HepG2 (cell line): ENCODE data around the gene A3GALT2. TPM values are rescaled to one million over a fixed set of nuclear protein-coding genes. Genes with fewer than 3 reads are reported as not detected.

Experiments used
- ATAC-seq: fragments of 200-7000 bp; cut with Tn5 transposase; 3 replicates; pipeline ENCODE4 v1.9.1; 2020; ENCODE audit warnings: mild to moderate bottlenecking, moderate library complexity
- BruUV-seq: library from RNA; stranded (reverse); fragments of 400-500 nt; replicated peaks from 2 replicates; lab custom pipeline; 2021; lab: Mats Ljungman, UMichigan
- CTCF ChIA-PET: fragments of 300-600 bp; formaldehyde crosslinking; extraction: SDS; loops from one replicate; lab custom pipeline; 2021; ENCODE audit warnings: low total read pairs, inconsistent platforms, low intra/inter-chr PET ratio; lab: Yijun Ruan, JAX
- POLR2A ChIA-PET: fragments of 350-600 bp; sonication (Branson Sonifier 250); formaldehyde crosslinking; loops from one replicate; lab custom pipeline; 2020; ENCODE audit warnings: antibody characterized with exemption, inconsistent platforms; lab: Yijun Ruan, JAX
- DNase-seq: peaks from one replicate; pipeline ENCODE4 v3.0.0-alpha.2; 2015; ENCODE audit warnings: low spot score
- FAIRE-seq: peaks from 3 replicates; lab custom pipeline; 2011; peaks lifted over from hg19 to GRCh38; lab: Jason Lieb, UNC
- H2AFZ ChIP-seq: one replicate; pipeline ENCODE4 v1.6.1; 2011; ENCODE audit warnings: low read length, inconsistent platforms
- H3K27ac ChIP-seq: fragments of 300-600 bp; 3 replicates; pipeline ENCODE4 v1.8.0; 2011; ENCODE audit warnings: mixed run types, mild to moderate bottlenecking, mixed read lengths, low read length, inconsistent platforms; ENCODE audit not compliant: insufficient read depth; ENCODE audit errors: extremely low read length
- H3K27me3 ChIP-seq, 2 experiments: fragments of 200-600 bp in 1 of 2; 2 replicates in 1 of 2; 3 replicates in 1 of 2; pipeline versions ENCODE4 v1.6.0 to v1.8.0; 2011; ENCODE audit warnings: low read length in 2 of 2, mild to moderate bottlenecking in 2 of 2, moderate library complexity in 2 of 2, inconsistent platforms in 1 of 2; ENCODE audit not compliant: insufficient read depth in 2 of 2, control insufficient read depth in 1 of 2
- H3K36me3 ChIP-seq, 2 experiments: fragments of 200-600 bp in 1 of 2; replicated peaks in 1 of 2; 2 replicates in 1 of 2; 3 replicates in 1 of 2; pipeline versions ENCODE4 v1.5.1 to v1.8.0; 2011; ENCODE audit warnings: low read length in 2 of 2, inconsistent platforms in 1 of 2; ENCODE audit not compliant: insufficient read depth in 2 of 2, control insufficient read depth in 1 of 2
- H3K4me1 ChIP-seq: 2 replicates; pipeline ENCODE4 v1.5.1; 2012; ENCODE audit warnings: low read length, inconsistent platforms; ENCODE audit not compliant: insufficient read depth
- H3K4me2 ChIP-seq: 2 replicates; pipeline ENCODE4 v1.6.0; 2011; ENCODE audit warnings: low read depth, low read length, inconsistent platforms
- H3K4me3 ChIP-seq, 3 experiments: fragments of 200-600 bp in 1 of 3; sonication (generic), shearing (Covaris generic) in 1 of 3; replicated peaks in 1 of 3; 2 replicates each; pipeline ENCODE4 v1.5.1; 2011 to 2016; ENCODE audit warnings: low read length in 3 of 3, inconsistent platforms in 2 of 3, low read depth in 2 of 3, mild to moderate bottlenecking in 2 of 3, control low read depth in 1 of 3, mixed read lengths in 1 of 3; ENCODE audit not compliant: insufficient read depth in 1 of 3
- H3K79me2 ChIP-seq: one replicate; pipeline ENCODE4 v1.6.1; 2011; ENCODE audit warnings: low read length, inconsistent platforms; ENCODE audit not compliant: insufficient read depth
- H3K9ac ChIP-seq: 2 replicates; pipeline ENCODE4 v1.6.0; 2011; ENCODE audit warnings: mild to moderate bottlenecking, low read depth, low read length, inconsistent platforms; ENCODE audit not compliant: insufficient read depth
- H3K9me3 ChIP-seq: 2 replicates; pipeline ENCODE4 v1.5.1; 2012; ENCODE audit warnings: mild to moderate bottlenecking, low read length
- H4K20me1 ChIP-seq: 2 replicates; pipeline ENCODE4 v1.6.0; 2011; ENCODE audit warnings: inconsistent platforms, mild to moderate bottlenecking, low read length, moderate library complexity; ENCODE audit not compliant: insufficient read depth
- ATF6 ChIP-seq: sonication (generic); formaldehyde crosslinking; conservative IDR thresholded peaks from 2 replicates; pipeline ENCODE4 v1.4.0; 2020; ENCODE audit warnings: missing genetic modification reagents
- CAMTA2 ChIP-seq: sonication (generic); formaldehyde crosslinking; IDR thresholded peaks from 2 replicates; pipeline ENCODE4 v1.4.0; 2020; ENCODE audit warnings: mild to moderate bottlenecking, missing genetic modification reagents, borderline replicate concordance
- DBP ChIP-seq: sonication (generic); formaldehyde crosslinking; IDR thresholded peaks from 2 replicates; pipeline ENCODE4 v1.4.0; 2020; ENCODE audit warnings: missing genetic modification reagents; ENCODE audit errors: not compliant biosample characterization
- DPF2 ChIP-seq: sonication (generic); formaldehyde crosslinking; IDR thresholded peaks from 2 replicates; pipeline ENCODE4 v1.4.0; 2020; ENCODE audit warnings: mild to moderate bottlenecking, low read depth, missing genetic modification reagents, borderline replicate concordance
- HIC2 ChIP-seq: sonication (generic); formaldehyde crosslinking; IDR thresholded peaks from 2 replicates; pipeline ENCODE4 v1.9.0; 2022; ENCODE audit warnings: low read depth, missing genetic modification reagents
- MATR3 ChIP-seq: sonication (generic); formaldehyde crosslinking; IDR thresholded peaks from 2 replicates; pipeline ENCODE4 v1.4.0; 2020; ENCODE audit warnings: missing genetic modification reagents
- MIER3 ChIP-seq: IDR thresholded peaks from 2 replicates; pipeline ENCODE4 v1.6.1; 2016; ENCODE audit warnings: missing compliant biosample characterization, borderline replicate concordance
- POGK ChIP-seq: sonication (generic); formaldehyde crosslinking; conservative IDR thresholded peaks from 2 replicates; pipeline ENCODE4 v1.8.0; 2022; ENCODE audit warnings: mild to moderate bottlenecking, moderate library complexity, missing genetic modification reagents
- SAP130 ChIP-seq: IDR thresholded peaks from 2 replicates; pipeline ENCODE4 v1.6.1; 2016; ENCODE audit warnings: low read depth
- SNAI1 ChIP-seq: sonication (generic); formaldehyde crosslinking; IDR thresholded peaks from 2 replicates; pipeline ENCODE4 v1.5.0; 2020; ENCODE audit warnings: mild to moderate bottlenecking, missing genetic modification reagents, borderline replicate concordance
- TEAD3 ChIP-seq: optimal IDR thresholded peaks from 2 replicates; pipeline ENCODE3; 2016; ENCODE audit warnings: borderline replicate concordance
- TIGD3 ChIP-seq: sonication (generic); formaldehyde crosslinking; IDR thresholded peaks from 2 replicates; pipeline ENCODE4 v1.5.1; 2020; ENCODE audit warnings: mild to moderate bottlenecking, missing genetic modification reagents, borderline replicate concordance
- WGBS: methylation state at CpG from one replicate; pipeline ENCODE4 v1.1.6; 2017; ENCODE audit warnings: low lambda C conversion rate; 5-methylcytosine and 5-hydroxymethylcytosine counted together
- in situ Hi-C: cut with HindIII; loops from 2 replicates; pipeline ENCODE4 v1.10.0; 2017; ENCODE audit warnings: low pct_unique_long_range_greater_than_20kb; ENCODE audit not compliant: extremely low pct_ligation_motif_present
- intact Hi-C: fragments of 100-400 bp; cut with micrococcal nuclease; formaldehyde crosslinking; loops from one replicate; pipeline ENCODE4 v1.10.0; 2022; ENCODE audit not compliant: unreplicated experiment
- polyA plus RNA-seq, 8 experiments: library from polyadenylated mRNA; depleted of rRNA in 3 of 8; stranded (reverse) in 7 of 8; unstranded in 1 of 8; fragments of >200 nt; fragmentation: Illumina TruSeq in 4 of 8; extraction: Trizol in 4 of 8; gene quantifications; 2 replicates each; pipeline versions ENCODE4 v1.2.1 to v1.2.3, GENCODE V29; 2011 to 2016; ENCODE audit warnings: low read depth in 4 of 8, missing spikeins in 1 of 8, mixed read lengths in 1 of 8; ENCODE audit not compliant: insufficient read depth in 1 of 8
- total RNA-seq, 5 experiments: library from RNA; depleted of rRNA; stranded (reverse); fragments of >200 nt; fragmentation: Illumina TruSeq; extraction: Trizol; gene quantifications; 2 replicates each; pipeline ENCODE4 v1.2.3, GENCODE V29; 2016; ENCODE audit warnings: low read depth in 1 of 5

A3GALT2 gene
- total and polyA plus RNA-seq, 2 of the 13 experiments (the other 11 are each of a cell fraction or from before 2014, with no cell fraction given) = not detected

- no peak for TF ChIP-seq POGK (CRISPR knock-in tag)
- TF ChIP-seq TIGD3 (CRISPR knock-in tag) = no peak
- no peak for TF ChIP-seq SAP130 (CRISPR knock-in tag)
- no peak for TF ChIP-seq CAMTA2
Observed at GRCh38 chr1:33369081-33369480, 48.2 kb upstream of the A3GALT2 start (continued).

- WGBS = 63% methylated on average over 13 of the region's 15 CpGs
- Histone ChIP-seq H3K27ac (no peak overlapping the region), H3K79me2 (no peaks in the 10 kb centered on the region), H3K4me2 (no peak overlapping the region), H3K27me3 (peaks cover 0 to 16% of the 10 kb centered on the region in 2 experiments; a peak in 3 of 5 replicates), H3K4me1 (peaks cover 45% of the 10 kb centered on the region), H3K36me3 (no peaks in the 10 kb centered on the region), H2AFZ (no peak overlapping the region), H3K4me3 (no peak overlapping the region), H3K9me3 (no peaks in the 10 kb centered on the region), H3K9ac (no peak overlapping the region), H4K20me1 (peaks cover 3% of the 10 kb centered on the region; the same call in 1 of the 2 replicates)
- no peak for ATAC-seq
- POLR2A ChIA-PET = no interaction called here
- in situ Hi-C loops = loop anchor here (5.0 kb wide), 2 partner anchors 71 to 151 kb away; no protein-coding TSS in a partner anchor
- FAIRE-seq = no peak
- intact Hi-C loops = loop anchor here (2.0 to 10.0 kb wide), 2 partner anchors 150 to 254 kb away; no protein-coding TSS in a partner anchor
- DNase-seq = no peak
- BruUV-seq = no TSS peak
- CTCF ChIA-PET = interaction anchor here (1.4 to 2.5 kb wide), 4 partner anchors 70 to 150 kb away, joined by 5 to 34 read pairs (median 12); no protein-coding TSS in a partner anchor
- TF ChIP-seq DBP (CRISPR knock-in tag) = no peak
- no peak for TF ChIP-seq HIC2
- TF ChIP-seq TEAD3 (CRISPR knock-in tag) = no peak
- no peak for TF ChIP-seq SNAI1 (CRISPR knock-in tag)
- no peak for TF ChIP-seq ATF6 (CRISPR knock-in tag)
- TF ChIP-seq DPF2 = no peak
- no peak for TF ChIP-seq TIGD3 (CRISPR knock-in tag)
- TF ChIP-seq MIER3 (CRISPR knock-in tag) = no peak
- TF ChIP-seq MATR3 (CRISPR knock-in tag) = no peak
Observed at GRCh38 chr1:33368431-33368830, 47.5 kb upstream of the A3GALT2 start.
